ENCODE results near the gene ABHD8. TPM values are rescaled to one million over a fixed set of nuclear protein-coding genes. Genes with fewer than 3 reads are reported as not detected.
A peak's percentile ranks its signal among the peaks of the same experiment; 100 is the strongest.

Gene ABHD8
- total and polyA plus RNA-seq, 11 donors, result 7.4 to 21.8 (median 11.6) TPM

DNA sequence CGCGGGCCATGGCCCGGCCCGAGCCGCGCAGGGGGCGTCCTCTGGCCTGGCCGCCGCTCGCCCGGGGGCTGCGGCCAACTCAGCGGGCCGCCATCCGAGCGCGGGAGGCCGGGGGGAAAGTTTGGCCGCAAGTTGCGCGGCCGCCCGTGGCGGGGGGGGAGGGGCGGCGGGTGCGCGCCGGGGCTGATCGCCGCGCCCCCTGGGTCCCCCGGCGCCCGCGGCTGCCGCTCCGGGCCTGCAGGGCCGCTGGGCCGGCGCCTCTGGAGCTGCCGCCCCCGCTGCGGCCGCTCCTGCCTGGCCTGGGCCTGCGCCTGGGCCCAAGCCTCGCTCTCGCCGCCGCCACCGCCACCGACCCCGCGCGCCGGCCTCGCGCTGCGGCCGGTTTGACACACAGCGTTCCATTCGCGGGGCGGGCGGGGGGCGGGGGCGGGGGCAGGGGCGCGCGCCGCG lies 57.7 kb downstream of the ABHD8 start, which contains the start of gene NR2F6:
TSS of gene NR2F6 (minus strand) at position 385 of the 450 bp plus-strand sequence. CDS start 699 bp downstream, outside the sequence.
- no peak for ATAC-seq
- no peaks in the 10 kb centered on the region for H3K27me3 ChIP-seq
- H3K36me3 ChIP-seq, result peaks cover 0 to 5% (median 0%) of the 10 kb centered on the region in 9 donors
- peaks cover 6 to 46% (median 28%) of the 10 kb centered on the region in 12 donors for H3K4me1 ChIP-seq
- WGBS, 4 donors, result 0 to 1% (median 1%) methylated on average over 11 to 72 of the region's 72 CpGs; no CpG with 5 or more reads in 1 of the 4 donors
- H3K4me3 ChIP-seq, result peak within 1 kb of the TSS; percentile 62 to 96 (median 88)
- intact Hi-C loops (cut with DNase I), result no loop called here
- H3K9me3 ChIP-seq, result no peaks in the 10 kb centered on the region
- DNase-seq, result no peak
- peak within 1 kb of the TSS; percentile 64 to 94 (median 87) for H3K27ac ChIP-seq
- TF ChIP-seq, protein P1, sequence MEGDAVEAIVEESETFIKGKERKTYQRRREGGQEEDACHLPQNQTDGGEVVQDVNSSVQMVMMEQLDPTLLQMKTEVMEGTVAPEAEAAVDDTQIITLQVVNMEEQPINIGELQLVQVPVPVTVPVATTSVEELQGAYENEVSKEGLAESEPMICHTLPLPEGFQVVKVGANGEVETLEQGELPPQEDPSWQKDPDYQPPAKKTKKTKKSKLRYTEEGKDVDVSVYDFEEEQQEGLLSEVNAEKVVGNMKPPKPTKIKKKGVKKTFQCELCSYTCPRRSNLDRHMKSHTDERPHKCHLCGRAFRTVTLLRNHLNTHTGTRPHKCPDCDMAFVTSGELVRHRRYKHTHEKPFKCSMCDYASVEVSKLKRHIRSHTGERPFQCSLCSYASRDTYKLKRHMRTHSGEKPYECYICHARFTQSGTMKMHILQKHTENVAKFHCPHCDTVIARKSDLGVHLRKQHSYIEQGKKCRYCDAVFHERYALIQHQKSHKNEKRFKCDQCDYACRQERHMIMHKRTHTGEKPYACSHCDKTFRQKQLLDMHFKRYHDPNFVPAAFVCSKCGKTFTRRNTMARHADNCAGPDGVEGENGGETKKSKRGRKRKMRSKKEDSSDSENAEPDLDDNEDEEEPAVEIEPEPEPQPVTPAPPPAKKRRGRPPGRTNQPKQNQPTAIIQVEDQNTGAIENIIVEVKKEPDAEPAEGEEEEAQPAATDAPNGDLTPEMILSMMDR (IDR thresholded peaks at IDR 0.05), result no peak
- TF ChIP-seq POLR2A (IDR thresholded peaks at IDR 0.05), result no peak

DNA sequence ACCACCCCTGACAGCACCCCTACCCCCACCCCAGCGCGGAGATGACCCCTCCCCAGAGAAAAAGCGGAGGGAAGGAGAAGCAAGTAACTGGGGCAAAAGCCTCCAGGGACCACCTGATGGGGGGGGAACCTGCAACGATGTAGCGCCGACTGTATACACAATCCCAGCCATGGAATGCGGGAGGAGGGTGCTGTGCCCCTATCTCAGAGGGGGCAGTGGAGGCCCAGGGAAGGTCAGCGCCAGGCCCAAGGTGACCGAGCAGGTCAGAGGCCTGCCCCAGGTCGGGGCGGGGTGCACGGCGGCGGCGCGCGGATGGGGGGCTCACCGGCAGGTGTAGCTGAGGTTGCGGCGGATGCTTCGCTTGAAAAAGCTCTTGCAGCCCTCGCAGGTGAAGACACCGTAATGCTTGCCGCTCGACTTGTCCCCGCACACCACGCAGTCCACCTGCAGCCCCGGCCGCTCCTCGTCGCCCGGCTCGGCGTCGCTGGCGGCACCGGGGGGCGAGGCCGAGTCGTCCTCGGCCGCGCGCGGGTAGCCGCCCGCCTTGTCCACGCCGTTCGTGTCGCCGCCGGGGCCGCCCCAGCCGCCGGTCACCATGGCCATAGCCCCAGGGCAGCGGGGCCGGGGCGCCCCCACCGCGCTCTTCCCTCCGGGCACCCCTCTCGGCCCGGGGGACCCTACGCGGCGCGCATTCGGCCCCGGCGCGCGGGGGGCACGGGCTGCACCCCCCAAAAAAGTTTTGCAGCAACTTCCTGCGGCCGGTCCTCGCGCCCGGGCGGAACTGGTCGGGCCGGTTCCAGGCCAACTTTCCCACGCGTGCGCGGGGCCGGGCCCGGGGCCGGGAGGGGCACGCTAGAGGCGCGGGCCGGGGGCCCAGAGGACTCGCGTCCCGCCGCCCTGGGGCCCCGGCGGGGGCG lies 58.3 kb downstream of the ABHD8 start:
- intact Hi-C loops (cut with DNase I), result loop anchor here in 1 of 10 donors (5.0 kb wide), 1 partner anchor 38 kb away; no protein-coding TSS in a partner anchor
- H3K4me1 ChIP-seq, result peaks cover 6 to 46% (median 28%) of the 10 kb centered on the region in 12 donors
- peak overlapping the region; percentile 62 to 96 (median 88) for H3K4me3 ChIP-seq
- H3K27me3 ChIP-seq, result no peaks in the 10 kb centered on the region
- ATAC-seq (no peak), DNase-seq (peak in 4 of 5 donors; percentile 47 to 79 (median 64))
- H3K9me3 ChIP-seq, result no peaks in the 10 kb centered on the region
- TF ChIP-seq, protein P1 (IDR thresholded peaks at IDR 0.05), result no peak
- no peak for TF ChIP-seq POLR2A (IDR thresholded peaks at IDR 0.05)
- H3K27ac ChIP-seq, result peak overlapping the region; percentile 64 to 94 (median 87)
- peaks cover 0 to 11% (median 0%) of the 10 kb centered on the region in 9 donors for H3K36me3 ChIP-seq
- WGBS, 4 donors, result 0 to 2% (median 1%) methylated on average over 22 to 100 of the region's 100 CpGs

DNA sequence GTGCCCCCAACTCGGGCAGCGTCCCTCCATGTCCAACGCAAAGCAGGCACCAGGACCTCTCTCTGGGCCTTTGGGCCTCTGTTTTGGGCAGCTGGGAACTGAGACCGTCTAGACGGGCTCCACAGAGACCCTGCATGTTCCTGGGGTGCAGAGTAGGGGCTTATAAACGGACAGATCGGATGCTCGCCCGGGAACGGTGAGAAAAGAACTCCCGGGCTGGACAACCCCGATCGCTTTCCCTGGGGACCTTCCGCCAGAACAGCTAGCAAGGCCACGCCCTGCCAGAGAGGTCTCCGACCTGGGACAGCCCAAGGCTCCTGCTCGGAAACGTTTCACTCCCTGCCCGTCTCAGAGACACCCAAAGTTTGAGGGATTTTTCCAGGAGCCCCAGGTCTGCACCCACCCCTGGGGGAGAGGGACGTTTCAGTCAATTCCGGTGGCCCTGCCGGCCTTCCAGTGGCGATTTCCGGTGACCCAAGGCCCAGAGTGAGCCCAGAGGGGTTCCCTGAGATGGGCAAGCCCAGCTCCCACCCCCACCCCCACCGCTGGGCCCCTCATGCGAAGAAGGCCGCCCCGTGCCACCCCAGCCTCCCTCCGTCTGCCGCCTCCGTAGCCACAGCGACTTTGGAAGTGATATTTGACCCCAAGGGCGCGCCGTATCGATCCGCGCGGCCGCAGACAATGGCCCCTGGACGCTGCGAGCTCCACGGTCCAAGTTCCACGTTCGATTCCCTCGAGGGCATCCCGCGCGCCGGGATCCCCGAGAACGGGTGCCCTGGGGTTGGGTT lies 59.2 kb downstream of the ABHD8 start:
- H3K36me3 ChIP-seq, result peaks cover 0 to 18% (median 0%) of the 10 kb centered on the region in 9 donors
- H3K9me3 ChIP-seq, result no peaks in the 10 kb centered on the region
- H3K4me3 ChIP-seq, result peak overlapping the region; percentile 62 to 96 (median 88)
- H3K4me1 ChIP-seq, result peaks cover 6 to 46% (median 28%) of the 10 kb centered on the region in 12 donors
- DNase-seq (peak; percentile 71 to 86 (median 82)), ATAC-seq (peak in 3 of 4 donors; percentile 9 to 43 (median 19))
- WGBS, 4 donors, result 4 to 11% (median 8%) methylated on average over 15 to 52 of the region's 52 CpGs
- H3K27me3 ChIP-seq, result no peaks in the 10 kb centered on the region
- H3K27ac ChIP-seq, result peak overlapping the region; percentile 64 to 94 (median 87)
- intact Hi-C loops (cut with DNase I), result loop anchor here in 1 of 10 donors (5.0 kb wide), 1 partner anchor 37 kb away; no protein-coding TSS in a partner anchor
- TF ChIP-seq, protein P1 (IDR thresholded peaks at IDR 0.05), result no peak
- no peak for TF ChIP-seq POLR2A (IDR thresholded peaks at IDR 0.05)

Measured in heart left ventricle (tissue), 16 donors.